GM12865 (cell line): ENCODE measurements around the gene ZNF771.

Experiments used
- DNase-seq: peaks from one replicate; pipeline ENCODE4 v3.0.0; 2010; ENCODE audit warnings: low read depth
- H3K4me3 ChIP-seq: 2 replicates; pipeline ENCODE4 v1.5.1; 2011; ENCODE audit warnings: mild to moderate bottlenecking, low read depth, low read length, control low read depth
- TF ChIP-seq, protein P1 (sequence below): IDR thresholded peaks from 2 replicates; pipeline ENCODE4 v1.5.1; 2011; ENCODE audit warnings: low read length, control low read depth, low read depth, inconsistent platforms; ENCODE audit not compliant: insufficient read depth; ENCODE audit errors: missing control alignments

Gene ZNF771

DNA sequence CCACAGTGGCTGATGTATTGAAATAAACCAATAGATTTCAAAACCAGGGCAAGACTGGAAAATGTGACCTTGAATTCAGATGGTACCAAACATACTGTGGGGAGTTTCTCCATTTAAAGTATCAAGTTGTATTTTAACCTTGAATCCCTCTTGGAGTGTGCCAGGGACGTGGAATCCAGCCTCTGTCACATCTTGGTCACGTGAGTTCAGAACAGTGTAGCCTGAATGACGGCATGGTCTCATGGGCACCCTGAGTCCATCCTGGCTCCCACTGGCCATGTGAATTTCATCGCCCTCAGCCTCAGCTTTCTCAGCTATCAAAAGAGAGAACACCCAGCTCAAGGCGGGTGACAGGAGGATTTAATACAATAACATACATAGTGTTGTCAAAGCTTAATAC, 6.8 kb downstream of the ZNF771 start:
- DNase-seq = no peak
- no peak overlapping the region for H3K4me3 ChIP-seq
- TF ChIP-seq, protein P1, sequence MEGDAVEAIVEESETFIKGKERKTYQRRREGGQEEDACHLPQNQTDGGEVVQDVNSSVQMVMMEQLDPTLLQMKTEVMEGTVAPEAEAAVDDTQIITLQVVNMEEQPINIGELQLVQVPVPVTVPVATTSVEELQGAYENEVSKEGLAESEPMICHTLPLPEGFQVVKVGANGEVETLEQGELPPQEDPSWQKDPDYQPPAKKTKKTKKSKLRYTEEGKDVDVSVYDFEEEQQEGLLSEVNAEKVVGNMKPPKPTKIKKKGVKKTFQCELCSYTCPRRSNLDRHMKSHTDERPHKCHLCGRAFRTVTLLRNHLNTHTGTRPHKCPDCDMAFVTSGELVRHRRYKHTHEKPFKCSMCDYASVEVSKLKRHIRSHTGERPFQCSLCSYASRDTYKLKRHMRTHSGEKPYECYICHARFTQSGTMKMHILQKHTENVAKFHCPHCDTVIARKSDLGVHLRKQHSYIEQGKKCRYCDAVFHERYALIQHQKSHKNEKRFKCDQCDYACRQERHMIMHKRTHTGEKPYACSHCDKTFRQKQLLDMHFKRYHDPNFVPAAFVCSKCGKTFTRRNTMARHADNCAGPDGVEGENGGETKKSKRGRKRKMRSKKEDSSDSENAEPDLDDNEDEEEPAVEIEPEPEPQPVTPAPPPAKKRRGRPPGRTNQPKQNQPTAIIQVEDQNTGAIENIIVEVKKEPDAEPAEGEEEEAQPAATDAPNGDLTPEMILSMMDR = no peak

DNA sequence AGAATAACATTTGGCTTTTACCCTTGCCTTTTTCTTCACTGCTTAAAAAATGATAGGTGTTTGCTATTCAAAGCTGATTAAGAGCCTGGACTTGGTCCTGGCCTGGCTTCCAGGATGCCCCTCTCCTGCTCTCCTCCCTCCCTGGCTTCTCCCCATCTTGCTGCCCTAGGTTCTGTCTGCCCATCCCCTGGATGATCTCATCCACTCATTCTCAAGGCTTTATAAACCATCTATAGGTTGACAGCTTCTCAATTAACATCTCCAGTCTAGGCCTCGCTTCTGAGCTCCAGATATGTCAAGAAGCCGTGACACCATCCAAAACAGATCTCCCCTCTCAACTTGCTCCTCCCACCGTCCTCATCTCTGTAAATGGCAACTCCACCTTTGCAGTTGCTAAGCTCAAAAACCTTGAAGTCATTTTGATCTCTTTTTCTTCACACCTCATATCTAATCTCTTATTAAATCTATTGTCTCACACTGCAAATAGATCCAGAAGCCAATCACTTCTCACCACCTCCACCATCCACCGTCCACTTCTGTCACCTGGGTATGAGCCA, 8.7 kb downstream of the ZNF771 start:
- no peak overlapping the region for H3K4me3 ChIP-seq
- DNase-seq = no peak

DNA sequence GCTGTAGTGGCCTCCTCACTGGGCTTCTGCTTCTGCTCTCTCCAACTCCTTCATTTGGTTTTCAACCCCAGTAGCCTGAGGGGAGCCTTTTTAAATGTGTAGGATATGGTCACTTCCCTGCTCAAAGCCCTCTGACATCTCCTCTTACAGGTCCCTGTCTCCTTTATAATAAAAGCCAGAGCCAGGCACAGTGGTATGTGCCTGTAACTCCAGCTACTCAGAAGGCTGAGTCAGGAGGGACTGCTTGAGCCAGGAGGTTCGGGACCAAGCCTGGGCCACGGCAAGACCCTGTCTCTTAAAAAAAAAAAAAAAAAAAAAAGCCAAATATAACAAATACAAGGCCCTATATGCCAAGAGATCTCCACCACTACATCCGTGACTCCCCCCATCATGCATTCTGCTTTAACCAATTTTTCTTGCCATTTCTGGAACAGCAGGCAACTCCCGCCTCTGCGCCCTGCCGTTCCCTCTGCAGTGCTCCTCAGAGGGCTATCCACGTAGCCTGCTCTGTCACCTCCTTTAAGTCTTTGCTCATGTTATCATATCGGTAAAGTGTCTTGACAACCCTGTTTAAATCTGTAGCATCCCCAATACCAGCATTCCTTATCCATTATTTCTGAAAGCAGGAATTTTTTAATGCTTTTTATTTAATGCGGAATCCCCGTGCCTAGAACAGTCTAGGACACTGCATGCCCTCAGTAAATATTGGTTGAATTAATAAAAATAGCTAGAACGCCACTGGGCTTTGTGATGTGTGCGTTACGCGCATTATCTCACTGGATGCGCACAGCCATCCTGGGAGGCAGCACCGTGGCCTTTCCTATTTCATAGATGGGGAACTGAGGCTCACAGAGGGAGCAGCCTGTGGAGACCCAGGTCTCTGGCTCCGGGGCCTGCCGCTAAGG, 9.5 kb downstream of the ZNF771 start:
- H3K4me3 ChIP-seq = peak overlapping the region; percentile 57
- TF ChIP-seq, protein P1 = no peak
- DNase-seq = no peak

More for the DNA sequence above, 8.7 kb downstream of the ZNF771 start:
- TF ChIP-seq, protein P1 = no peak

DNA sequence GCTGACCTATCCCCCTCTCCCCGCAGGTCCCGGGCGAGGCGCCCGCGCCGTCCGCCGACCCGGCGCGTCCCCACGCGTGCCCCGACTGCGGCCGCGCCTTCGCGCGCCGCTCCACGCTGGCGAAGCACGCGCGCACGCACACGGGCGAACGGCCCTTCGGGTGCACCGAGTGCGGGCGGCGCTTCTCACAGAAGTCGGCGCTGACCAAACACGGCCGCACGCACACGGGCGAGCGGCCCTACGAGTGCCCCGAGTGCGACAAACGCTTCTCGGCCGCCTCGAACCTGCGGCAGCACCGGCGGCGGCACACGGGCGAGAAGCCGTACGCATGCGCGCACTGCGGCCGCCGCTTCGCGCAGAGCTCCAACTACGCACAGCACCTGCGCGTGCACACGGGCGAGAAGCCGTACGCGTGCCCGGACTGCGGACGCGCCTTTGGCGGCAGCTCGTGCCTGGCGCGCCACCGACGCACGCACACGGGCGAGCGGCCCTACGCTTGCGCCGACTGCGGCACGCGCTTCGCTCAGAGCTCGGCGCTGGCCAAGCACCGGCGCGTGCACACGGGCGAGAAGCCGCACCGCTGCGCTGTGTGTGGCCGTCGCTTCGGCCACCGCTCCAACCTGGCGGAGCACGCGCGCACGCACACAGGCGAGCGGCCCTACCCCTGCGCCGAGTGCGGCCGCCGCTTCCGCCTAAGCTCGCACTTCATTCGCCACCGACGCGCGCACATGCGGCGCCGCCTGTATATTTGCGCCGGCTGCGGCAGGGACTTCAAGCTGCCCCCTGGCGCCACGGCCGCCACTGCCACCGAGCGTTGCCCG, 10.3 kb downstream of the ZNF771 start:
- H3K4me3 ChIP-seq = peak overlapping the region; percentile 57
- TF ChIP-seq, protein P1 = no peak
- DNase-seq = peak; percentile 98

DNA sequence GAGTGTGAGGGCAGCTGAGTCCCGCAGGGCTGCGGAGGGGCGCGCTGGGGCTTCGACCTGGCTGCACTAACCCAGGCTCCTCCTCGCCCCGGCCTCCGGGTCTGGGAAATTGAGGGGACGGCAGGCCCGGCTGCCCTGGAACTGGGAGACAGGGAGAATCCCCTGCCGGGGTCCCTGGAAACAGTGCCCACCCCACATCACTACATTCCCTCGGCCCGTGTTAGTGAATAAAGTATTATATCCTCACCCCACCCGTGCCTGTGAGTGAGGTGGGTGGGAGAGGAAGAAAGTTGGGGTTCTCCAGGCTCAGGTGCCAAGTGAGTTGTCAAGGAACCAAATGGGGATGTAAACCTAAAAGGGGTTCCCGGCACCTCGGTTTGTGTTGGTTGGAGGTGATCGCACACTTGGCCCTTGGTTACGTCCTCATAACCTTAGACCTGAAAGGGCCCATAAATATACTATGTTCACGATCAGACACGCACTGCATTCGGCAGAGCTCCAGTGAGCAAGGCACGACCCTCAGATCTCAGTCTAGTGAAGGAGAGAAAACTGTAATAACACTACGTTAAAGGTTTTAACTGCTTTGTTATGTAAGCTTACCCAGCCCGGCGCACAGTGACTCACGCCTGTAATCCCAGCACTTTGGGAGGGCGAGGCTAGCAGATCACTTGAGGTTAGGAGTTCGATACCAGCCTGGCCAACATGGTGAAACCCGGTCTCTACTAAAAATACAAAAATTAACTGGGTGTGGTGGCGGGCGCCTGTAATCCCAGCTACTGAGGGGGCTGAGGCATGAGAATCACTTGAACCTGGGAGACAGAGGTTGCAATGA, 11.2 kb downstream of the ZNF771 start:
- TF ChIP-seq, protein P1 = no peak
- no peak for DNase-seq
- peak overlapping the region; percentile 57 for H3K4me3 ChIP-seq

DNA sequence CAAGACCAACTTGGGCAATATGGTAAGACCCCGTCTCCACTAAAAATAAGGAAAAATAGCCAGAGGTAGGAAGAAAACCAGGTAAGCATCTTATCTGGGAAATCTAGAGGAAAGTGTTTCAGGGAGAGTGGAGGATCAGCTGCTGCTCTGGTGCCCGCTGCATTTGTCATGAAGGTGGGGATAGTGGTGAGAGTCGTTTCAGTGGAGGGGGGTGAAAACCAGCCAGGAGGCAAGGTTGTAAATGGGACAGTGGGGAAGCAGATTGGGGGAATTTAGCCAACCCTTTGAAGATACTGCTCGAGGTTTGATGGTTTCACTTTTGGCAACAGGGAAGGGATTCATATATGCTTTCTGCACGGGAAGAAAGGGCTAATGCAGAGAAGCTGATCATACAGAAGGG, 13.6 kb downstream of the ZNF771 start:
- TF ChIP-seq, protein P1 = no peak
- no peak overlapping the region for H3K4me3 ChIP-seq
- no peak for DNase-seq
